ENCODE data around the gene ELAVL2. TPM values are rescaled to one million over a fixed set of nuclear protein-coding genes. Genes with fewer than 3 reads are reported as not detected.

ELAVL2 gene
- total RNA-seq, 1 experiment from 2014 or later: 35.9 TPM

- TF ChIP-seq AFF4 (CRISPR knock-in tag; IDR thresholded peaks at IDR 0.05; ENCODE audit: borderline replicate concordance) (no peak), CDX4 (CRISPR knock-in tag; IDR thresholded peaks at IDR 0.05; ENCODE audit: borderline replicate concordance) (no peak), ESRRA (CRISPR knock-in tag; IDR thresholded peaks at IDR 0.05; ENCODE audit: borderline replicate concordance) (no peak), CREB1 (CRISPR knock-in tag; IDR thresholded peaks at IDR 0.05) (no peak), JAZF1 (CRISPR knock-in tag; IDR thresholded peaks at IDR 0.05) (no peak), MAX (CRISPR knock-in tag; IDR thresholded peaks at IDR 0.05) (no peak), GABPB1 (CRISPR knock-in tag; IDR thresholded peaks at IDR 0.05) (no peak)
Measured at GRCh38 chr9:23717505-23717904, 108.5 kb downstream of the ELAVL2 start (continued).

- DNase-seq (ENCODE audit: low spot score): no peak
- ATAC-seq: peak; percentile 54
- peaks cover 42% of the 10 kb centered on the region for H3K4me1 Mint-ChIP-seq
- no peaks in the 10 kb centered on the region for H3K9me3 Mint-ChIP-seq
- POLR2A ChIA-PET: no interaction called here
- no peak overlapping the region for H3K4me3 Mint-ChIP-seq
- peak overlapping the region; percentile 44 for H3K27ac Mint-ChIP-seq
- TF ChIP-seq E2F4 (CRISPR knock-in tag; IDR thresholded peaks at IDR 0.05; ENCODE audit: borderline replicate concordance, low read depth): no peak
- no peak for TF ChIP-seq ZSCAN18 (CRISPR knock-in tag; IDR thresholded peaks at IDR 0.05)
- no peak for TF ChIP-seq ZNF425 (CRISPR knock-in tag; conservative IDR thresholded peaks at IDR 0.05)
- TF ChIP-seq ATF3 (CRISPR knock-in tag; conservative IDR thresholded peaks at IDR 0.05): no peak
- peak; percentile 75 for TF ChIP-seq USF2 (CRISPR knock-in tag; IDR thresholded peaks at IDR 0.05)
- TF ChIP-seq E2F1 (CRISPR knock-in tag; IDR thresholded peaks at IDR 0.05): no peak
- peak; percentile 44; the same call in 1 of the 2 replicates for TF ChIP-seq USF1 (CRISPR knock-in tag; IDR thresholded peaks at IDR 0.05)
- TF ChIP-seq RORB (CRISPR knock-in tag; IDR thresholded peaks at IDR 0.05): no peak
- no peaks in the 10 kb centered on the region for H3K27me3 Mint-ChIP-seq (ENCODE audit: low read depth)
- peaks cover 3% of the 10 kb centered on the region; the same call in 1 of the 2 replicates for H3K36me3 Mint-ChIP-seq
- CTCF ChIA-PET: no interaction called here
Measured at GRCh38 chr9:23707249-23707648, 118.8 kb downstream of the ELAVL2 start.
